ENCODE measurements around the gene DNPH1. TPM values are rescaled to one million over a fixed set of nuclear protein-coding genes. Genes with fewer than 3 reads are reported as not detected.

The DNPH1 gene
- total and polyA plus RNA-seq, 12 donors = 33.7 to 229 (median 121) TPM

- no peaks in the 10 kb centered on the region for H3K4me1 ChIP-seq (replicated peaks in 1 of 2)
- no peak for DNase-seq
- no peak overlapping the region for H3K4me3 ChIP-seq
- no peaks in the 10 kb centered on the region for H3K27me3 ChIP-seq
- H3K36me3 ChIP-seq (replicated peaks in 1 of 2) = peaks cover 0 to 37% of the 10 kb centered on the region in 2 donors
- intact Hi-C loops (cut with DNase I) = no loop called here
- H3K9me3 ChIP-seq (replicated peaks in 1 of 3) = no peaks in the 10 kb centered on the region
- TF ChIP-seq CTCF (IDR thresholded peaks at IDR 0.05) (no peak), POLR2A (IDR thresholded peaks at IDR 0.05) (no peak)
- WGBS, 4 donors = 91 to 95% (median 92%) methylated on average over 13 to 16 of the region's 16 CpGs
- H3K27ac ChIP-seq = no peak overlapping the region
Observed at GRCh38 chr6:43220439-43220951, 8.8 kb downstream of the DNPH1 start.

GRCh38 chr6:43219814-43220213, 9.5 kb downstream of the DNPH1 start:
- no peaks in the 10 kb centered on the region for H3K4me1 ChIP-seq (replicated peaks in 1 of 2)
- H3K36me3 ChIP-seq (replicated peaks in 1 of 2) = peaks cover 0 to 39% of the 10 kb centered on the region in 2 donors
- H3K4me3 ChIP-seq = no peak overlapping the region
- no peak for DNase-seq
- H3K27me3 ChIP-seq = no peaks in the 10 kb centered on the region
- no peaks in the 10 kb centered on the region for H3K9me3 ChIP-seq (replicated peaks in 1 of 3)
- intact Hi-C loops (cut with DNase I) = no loop called here
- H3K27ac ChIP-seq = no peak overlapping the region
- TF ChIP-seq CTCF (IDR thresholded peaks at IDR 0.05) (no peak), POLR2A (IDR thresholded peaks at IDR 0.05) (no peak)
- WGBS, 4 donors = 88 to 94% (median 89%) methylated on average over 7 of the region's 7 CpGs

- DNase-seq = no peak
- Histone ChIP-seq H3K36me3 (replicated peaks in 1 of 2) (peaks cover 0 to 41% of the 10 kb centered on the region in 2 donors), H3K4me3 (no peak overlapping the region), H3K27me3 (no peaks in the 10 kb centered on the region), H3K4me1 (replicated peaks in 1 of 2) (no peaks in the 10 kb centered on the region), H3K27ac (no peak overlapping the region), H3K9me3 (replicated peaks in 1 of 3) (no peaks in the 10 kb centered on the region)
- intact Hi-C loops (cut with DNase I) = no loop called here
- WGBS, 4 donors = 93 to 97% (median 95%) methylated on average over 3 of the region's 3 CpGs
- no peak for TF ChIP-seq CTCF (IDR thresholded peaks at IDR 0.05)
- TF ChIP-seq POLR2A (IDR thresholded peaks at IDR 0.05) = no peak
Observed at GRCh38 chr6:43219119-43219518, 10.2 kb downstream of the DNPH1 start.

- H3K27me3 ChIP-seq = no peaks in the 10 kb centered on the region
- no peak for DNase-seq
- 76 to 94% (median 92%) methylated on average over 5 of the region's 5 CpGs for WGBS, 4 donors
- TF ChIP-seq POLR2A (IDR thresholded peaks at IDR 0.05) (no peak), CTCF (IDR thresholded peaks at IDR 0.05) (no peak)
- H3K36me3 ChIP-seq (replicated peaks in 1 of 2) = peaks cover 0 to 37% of the 10 kb centered on the region in 2 donors
- H3K27ac ChIP-seq = no peak overlapping the region
- no peak overlapping the region for H3K4me3 ChIP-seq
- H3K9me3 ChIP-seq (replicated peaks in 1 of 3) = no peaks in the 10 kb centered on the region
- H3K4me1 ChIP-seq (replicated peaks in 1 of 2) = no peaks in the 10 kb centered on the region
- intact Hi-C loops (cut with DNase I) = no loop called here
Observed at GRCh38 chr6:43217351-43217750, 11.9 kb downstream of the DNPH1 start.
